GM18858 (cell line): Measurements from ENCODE around the gene NOL4L.

ENCODE experiments used
- ATAC-seq: cut with Tn5 transposase; IDR thresholded peaks from one replicate; pipeline ENCODE4 v1.9.1; 2021; ENCODE audit not compliant: unreplicated experiment

The NOL4L gene

DNA sequence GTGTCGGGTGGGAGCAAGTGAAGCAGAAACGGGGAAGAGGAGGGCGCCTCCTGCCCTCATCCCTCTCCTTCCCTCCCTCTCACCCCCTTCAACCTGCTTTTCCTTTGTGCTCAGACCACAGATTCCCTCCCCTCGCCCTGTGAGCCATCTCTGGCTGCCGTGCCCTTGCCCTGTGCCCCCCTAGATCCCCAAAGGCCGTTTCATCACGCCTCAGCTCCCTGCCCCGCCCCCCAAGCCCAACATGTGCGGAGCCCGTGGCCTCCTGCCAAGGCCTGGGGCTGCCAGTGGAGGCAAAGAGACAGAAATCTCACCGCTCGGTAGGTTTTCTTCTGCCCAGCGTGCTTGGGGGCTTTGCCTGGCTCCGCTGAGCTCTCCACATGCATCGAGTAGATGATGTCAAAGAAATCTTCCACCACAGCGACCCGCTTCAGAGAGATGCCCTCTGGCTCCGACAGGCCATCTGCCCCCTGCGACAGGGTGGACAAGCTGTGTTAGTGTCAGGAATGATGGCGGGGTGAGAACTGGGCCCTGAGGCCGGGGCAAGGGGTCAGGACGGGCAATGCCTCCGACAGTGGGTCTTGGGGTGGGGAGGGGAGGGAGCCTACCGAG is 57.6 kb downstream of the NOL4L start:
- ATAC-seq: no peak

DNA sequence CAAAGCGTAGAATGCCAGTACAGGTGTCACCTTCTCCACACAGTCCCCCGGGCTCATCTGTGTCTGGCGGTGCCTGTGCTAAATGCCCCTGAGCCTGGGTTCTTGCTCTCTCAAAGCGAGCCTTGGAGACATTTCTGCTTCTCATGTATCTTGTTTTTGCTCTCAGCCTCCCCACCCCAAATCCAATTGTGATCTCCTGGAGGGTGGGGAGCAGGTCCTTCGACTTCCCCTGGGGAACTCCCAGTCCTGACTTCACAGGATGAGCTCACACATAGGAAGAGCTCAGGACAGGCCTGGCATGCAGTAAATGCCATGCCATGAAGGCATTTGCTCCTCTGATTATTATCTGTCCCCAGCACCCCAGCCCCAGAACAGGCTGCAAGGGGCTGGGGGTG is 58.1 kb downstream of the NOL4L start:
- ATAC-seq: no peak

- no peak for ATAC-seq
Measured at GRCh38 chr20:32526541-32526940, 58.6 kb downstream of the NOL4L start.

- ATAC-seq: no peak
Measured at GRCh38 chr20:32526125-32526524, 59.0 kb downstream of the NOL4L start.

GRCh38 chr20:32524829-32525501 is 60.2 kb downstream of the NOL4L start:
- ATAC-seq: no peak

DNA sequence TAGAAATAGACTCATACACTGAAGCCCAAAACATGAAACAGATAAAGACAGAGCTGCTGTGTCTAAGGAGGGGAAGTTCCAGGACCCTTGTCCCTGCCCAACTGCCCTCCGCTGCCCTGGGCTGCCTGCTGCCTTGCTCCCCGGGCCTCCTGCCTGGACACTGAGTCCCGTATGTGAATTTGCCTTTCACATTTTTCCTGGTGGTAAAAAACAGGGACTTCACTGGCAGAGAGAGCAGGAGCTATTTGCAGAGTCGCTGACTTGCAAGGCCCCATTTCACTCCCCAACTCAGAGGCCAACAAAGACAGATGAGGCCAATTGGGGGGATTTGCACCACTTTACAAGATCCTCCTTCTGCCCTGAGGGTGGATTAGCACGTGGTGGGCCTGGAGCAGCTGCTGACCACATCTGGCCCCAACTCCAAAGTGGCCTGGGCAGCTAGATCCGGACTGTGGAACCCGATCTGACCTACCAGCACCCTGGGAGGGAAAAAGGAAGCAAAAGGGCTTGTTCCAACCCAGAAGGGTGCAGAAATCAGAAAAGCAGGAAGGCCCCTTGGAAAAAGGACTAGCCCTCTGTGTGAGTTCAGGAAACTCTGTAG is 61.4 kb downstream of the NOL4L start:
- no peak for ATAC-seq

- no peak for ATAC-seq
Measured at GRCh38 chr20:32522776-32523612, 62.1 kb downstream of the NOL4L start.

DNA sequence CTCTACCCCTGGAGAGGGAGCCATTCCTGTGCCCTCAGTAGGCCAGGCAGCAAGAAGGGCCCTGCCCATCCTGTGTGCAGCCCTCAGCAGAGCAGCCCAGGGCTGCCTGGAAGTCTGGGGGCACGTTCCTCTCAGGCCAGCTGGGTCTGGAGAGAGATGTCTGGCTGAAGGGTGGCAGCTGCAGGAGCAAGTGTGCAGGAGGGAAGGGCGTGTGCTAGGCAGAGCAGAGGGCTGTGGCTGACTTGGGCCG is 62.7 kb downstream of the NOL4L start:
- ATAC-seq: no peak

DNA sequence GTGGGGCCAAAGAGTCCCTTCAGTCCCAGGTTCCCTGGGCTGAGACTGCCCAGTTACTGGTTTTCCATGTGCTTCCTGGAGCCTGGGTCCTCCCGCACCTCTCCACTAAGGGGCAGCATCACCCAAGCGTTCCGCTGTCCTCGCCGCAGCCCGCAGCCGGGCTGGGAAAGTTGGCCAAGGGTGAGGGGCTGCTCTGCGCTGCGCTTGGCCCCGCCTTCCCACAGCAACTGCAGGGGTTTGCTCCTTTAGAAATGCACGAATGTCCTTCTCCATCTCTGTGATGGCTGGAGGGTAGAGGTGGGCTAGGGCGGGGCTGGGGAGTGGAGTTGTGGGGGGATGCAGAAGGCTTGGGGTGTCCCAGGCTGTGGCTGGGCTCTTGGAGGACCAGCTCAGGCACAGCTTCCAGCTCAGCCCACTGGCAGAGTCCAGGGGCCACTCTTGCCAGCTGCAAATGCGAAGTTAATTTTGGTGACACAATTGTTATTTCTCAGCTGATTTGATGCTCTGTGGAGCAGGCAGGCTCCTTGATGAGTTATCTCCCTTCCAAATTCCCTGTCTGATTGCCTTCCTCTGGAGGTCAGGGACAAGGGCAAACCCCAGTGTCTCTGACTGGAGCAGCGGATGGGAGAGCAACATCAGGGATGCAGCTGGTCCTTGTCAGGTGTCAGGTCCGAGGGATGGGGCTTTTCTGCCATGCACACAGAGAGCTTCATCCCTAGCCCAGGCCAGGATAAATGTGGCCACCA is 63.2 kb downstream of the NOL4L start:
- ATAC-seq: no peak

DNA sequence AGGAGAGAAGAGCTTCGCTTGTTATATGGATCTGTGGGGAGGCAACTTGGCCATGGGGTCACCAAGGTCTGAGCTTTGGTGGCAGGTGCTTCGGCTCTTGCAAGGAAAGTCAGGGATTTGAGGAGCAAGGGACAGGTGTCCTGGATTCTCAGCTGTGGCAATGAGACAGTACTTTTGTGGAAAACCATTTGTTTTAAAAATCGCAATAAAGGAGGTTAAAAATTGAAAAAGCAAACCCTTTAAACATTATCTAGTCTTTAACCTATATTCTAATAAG is 64.3 kb downstream of the NOL4L start:
- no peak for ATAC-seq

GRCh38 chr20:32519381-32519730 is 65.8 kb downstream of the NOL4L start:
- ATAC-seq: no peak

- ATAC-seq: no peak
Measured at GRCh38 chr20:32518593-32519380, 66.3 kb downstream of the NOL4L start.

DNA sequence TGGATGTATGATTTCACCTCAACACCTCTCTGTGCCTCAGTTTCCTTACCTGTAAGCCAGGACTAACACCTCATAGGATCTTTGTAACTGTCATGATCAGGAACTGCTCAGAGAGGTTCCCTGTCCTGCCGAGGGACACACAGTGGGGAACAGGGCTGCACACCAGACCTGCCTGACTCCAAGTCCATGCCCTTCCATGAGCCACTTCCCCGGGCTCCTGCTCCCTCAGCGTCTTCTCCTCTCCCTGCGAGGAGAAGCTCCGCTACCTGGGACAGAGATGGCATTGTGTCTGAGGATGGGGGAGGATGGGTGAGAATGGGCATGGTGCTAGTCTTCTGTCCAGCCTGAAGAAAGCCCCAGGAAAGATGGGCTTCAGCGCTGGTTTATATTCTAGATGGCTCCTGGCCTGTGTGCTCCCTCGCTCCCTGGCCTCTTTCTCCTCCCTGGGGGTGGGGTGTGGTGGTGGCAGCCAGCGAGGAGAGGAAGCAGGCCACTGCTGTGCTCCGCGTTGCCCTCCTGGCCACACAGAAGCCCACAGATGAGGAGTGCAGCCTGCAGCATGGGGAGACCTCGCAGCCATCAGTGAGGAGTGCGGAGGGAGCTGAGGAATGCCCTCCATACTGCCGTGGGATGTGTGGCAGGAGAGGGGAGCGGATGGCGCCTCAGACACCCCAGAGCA is 67.1 kb downstream of the NOL4L start:
- no peak for ATAC-seq

DNA sequence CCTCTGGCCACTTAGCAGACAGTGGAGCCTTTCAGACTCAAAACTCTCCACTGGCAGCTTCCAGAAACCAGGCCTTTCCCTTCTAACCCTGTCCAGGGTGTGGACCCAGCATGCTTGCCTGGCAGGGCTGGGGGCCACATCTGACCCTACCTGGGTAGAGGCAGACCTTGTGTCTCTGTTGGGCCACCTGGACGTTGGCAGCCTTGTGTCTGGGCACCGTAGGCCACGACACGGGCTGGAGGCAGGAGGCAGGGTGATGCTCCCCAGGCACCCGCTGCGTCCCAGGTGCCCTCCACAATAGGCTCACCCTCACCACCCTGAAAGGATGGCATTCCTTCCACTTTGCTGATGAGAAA is 67.6 kb downstream of the NOL4L start:
- ATAC-seq: no peak

GRCh38 chr20:32516583-32517517 is 68.3 kb downstream of the NOL4L start:
- no peak for ATAC-seq

- no peak for ATAC-seq
Measured at GRCh38 chr20:32515631-32516101, 69.5 kb downstream of the NOL4L start.

GRCh38 chr20:32514760-32515159 is 70.4 kb downstream of the NOL4L start:
- no peak for ATAC-seq

DNA sequence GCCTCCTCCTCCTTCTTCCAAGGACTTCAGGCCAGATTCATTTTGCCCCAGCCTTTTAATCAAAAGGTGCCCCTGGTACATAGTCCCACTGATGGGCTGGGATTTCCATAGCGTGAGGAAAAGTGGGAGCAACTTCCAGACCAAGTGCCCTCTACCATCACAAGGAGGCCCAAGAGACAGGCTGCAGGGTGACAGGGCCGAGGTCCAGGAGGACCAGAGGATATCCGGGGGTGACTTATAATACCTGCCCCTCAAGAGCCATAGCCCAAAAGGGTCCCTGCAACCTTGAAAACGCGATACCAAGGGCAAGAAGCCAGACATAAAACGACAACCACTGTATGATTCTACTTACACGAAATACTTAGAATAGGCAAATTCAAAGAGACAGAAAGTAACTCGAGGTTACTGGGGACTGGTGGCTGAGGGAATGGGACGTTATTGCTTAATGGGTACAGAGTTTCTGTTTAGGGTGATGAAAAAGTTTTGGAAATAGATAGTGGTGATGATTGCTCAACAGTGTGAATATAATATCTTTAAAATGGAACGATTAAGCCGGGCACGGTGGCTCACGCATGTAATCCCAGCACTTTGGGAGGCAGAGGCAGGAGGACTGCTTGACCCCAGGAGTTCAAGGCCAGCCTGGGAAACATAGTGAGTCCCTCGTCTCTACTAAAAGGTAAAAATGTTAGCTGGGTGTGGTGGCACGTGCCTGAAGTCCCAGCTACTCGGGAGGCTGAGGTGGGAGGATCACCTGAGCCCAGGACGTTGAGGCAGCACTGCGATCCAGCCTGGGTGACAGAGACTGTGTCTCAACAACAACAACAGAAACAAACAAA is 71.9 kb downstream of the NOL4L start:
- ATAC-seq: no peak
